ENCODE measurements around the gene CLDN7. TPM values are rescaled to one million over a fixed set of nuclear protein-coding genes. Genes with fewer than 3 reads are reported as not detected.

The CLDN7 gene
- total and polyA plus RNA-seq, 4 experiments from 2014 or later: 0.39 to 3.1 (median 1.0) TPM

GRCh38 chr17:7238420-7239090, 23.7 kb downstream of the CLDN7 start:
- Mint-ChIP-seq H3K27me3 (peaks cover 0 to 2% of the 10 kb centered on the region in 2 donors), H3K4me1 (peaks cover 45 to 83% (median 58%) of the 10 kb centered on the region in 4 donors), H3K9me3 (peaks cover 0 to 8% (median 0%) of the 10 kb centered on the region in 8 donors), H3K36me3 (peaks cover 25 to 70% of the 10 kb centered on the region in 2 donors), H3K4me3 (peak overlapping the region; percentile 94 to 99 (median 96)), H3K27ac (peak overlapping the region; percentile 90 to 100 (median 96))
- H3K36me3 ChIP-seq (ENCODE audit: insufficient read depth, low read length): peaks cover 22% of the 10 kb centered on the region
- POLR2A ChIA-PET (ENCODE audit: partially characterized antibody): interaction anchor here (0.7 to 17.6 kb wide), 23 partner anchors 8 to 935 kb away, joined by 3 to 435 read pairs (median 5); partner anchors contain the start of genes ACADVL, ACAP1, CTDNEP1 and DLG4
- intact Hi-C loops (cut with micrococcal nuclease): loop anchor here (1.0 to 10.0 kb wide), 8 partner anchors 14 to 606 kb away; partner anchors contain the start of genes EIF5A, ELP5, POLR2A and TMEM102
- H3K4me3 ChIP-seq (ENCODE audit: low read length in 2 of 2): peak overlapping the region; percentile 85 to 86
- peak in 3 of 5 donors; percentile 36 to 60 (median 39) for DNase-seq
- no peaks in the 10 kb centered on the region for H3K9me3 ChIP-seq (ENCODE audit: control insufficient read depth in 1 of 2, low read length in 2 of 2)
- no peaks in the 10 kb centered on the region for H3K27me3 ChIP-seq (ENCODE audit: insufficient read depth, low read length)
- CTCF ChIA-PET (ENCODE audit: partially characterized antibody): interaction anchor here (0.9 to 2.5 kb wide), 5 partner anchors 18 to 243 kb away, joined by 3 to 14 read pairs (median 4); partner anchors contain the start of genes ACAP1 and SLC35G6
- H3K4me1 ChIP-seq (ENCODE audit: insufficient read depth, low read length): peaks cover 64% of the 10 kb centered on the region
- H3K27ac ChIP-seq (ENCODE audit: low read depth, low read length): peak overlapping the region; percentile 85

- intact Hi-C loops (cut with micrococcal nuclease): loop anchor here (2.0 to 10.0 kb wide), 2 partner anchors 335 to 607 kb away; no protein-coding TSS in a partner anchor
- peaks cover 22% of the 10 kb centered on the region for H3K36me3 ChIP-seq (ENCODE audit: insufficient read depth, low read length)
- peaks cover 65% of the 10 kb centered on the region for H3K4me1 ChIP-seq (ENCODE audit: insufficient read depth, low read length)
- H3K4me3 ChIP-seq (ENCODE audit: low read length in 2 of 2): peak overlapping the region in 1 of 2 donors; percentile 86
- Mint-ChIP-seq H3K4me1 (peaks cover 46 to 85% (median 60%) of the 10 kb centered on the region in 4 donors), H3K4me3 (peak overlapping the region; percentile 94 to 99 (median 96)), H3K36me3 (peaks cover 25 to 68% of the 10 kb centered on the region in 2 donors), H3K27ac (peak overlapping the region; percentile 68 to 100 (median 96)), H3K9me3 (peaks cover 0 to 8% (median 0%) of the 10 kb centered on the region in 8 donors), H3K27me3 (peaks cover 0 to 2% of the 10 kb centered on the region in 2 donors)
- ChIA-PET CTCF (ENCODE audit: partially characterized antibody) (interaction anchor here (0.9 to 2.5 kb wide), 4 partner anchors 17 to 244 kb away, joined by 3 to 14 read pairs (median 5); partner anchors contain the start of genes ACADVL, DLG4 and SLC35G6), POLR2A (ENCODE audit: partially characterized antibody) (interaction anchor here (0.7 to 17.6 kb wide), 25 partner anchors 8 to 936 kb away, joined by 3 to 435 read pairs (median 4); partner anchors contain the start of genes ACADVL, ACAP1, CTDNEP1 and DLG4)
- H3K9me3 ChIP-seq (ENCODE audit: control insufficient read depth in 1 of 2, low read length in 2 of 2): no peaks in the 10 kb centered on the region
- peak; percentile 63 to 81 (median 70) for DNase-seq
- peak overlapping the region; percentile 85 for H3K27ac ChIP-seq (ENCODE audit: low read depth, low read length)
- H3K27me3 ChIP-seq (ENCODE audit: insufficient read depth, low read length): no peaks in the 10 kb centered on the region
Observed at GRCh38 chr17:7237761-7238419, 24.4 kb downstream of the CLDN7 start.

- Mint-ChIP-seq H3K4me1 (peaks cover 47 to 83% (median 61%) of the 10 kb centered on the region in 4 donors), H3K36me3 (peaks cover 25 to 62% of the 10 kb centered on the region in 2 donors), H3K4me3 (peak overlapping the region; percentile 64 to 99 (median 96)), H3K27ac (peak overlapping the region; percentile 58 to 100 (median 96)), H3K27me3 (no peaks in the 10 kb centered on the region), H3K9me3 (peaks cover 0 to 2% (median 0%) of the 10 kb centered on the region in 8 donors)
- peaks cover 71% of the 10 kb centered on the region for H3K4me1 ChIP-seq (ENCODE audit: insufficient read depth, low read length)
- H3K9me3 ChIP-seq (ENCODE audit: control insufficient read depth in 1 of 2, low read length in 2 of 2): no peaks in the 10 kb centered on the region
- no peak for DNase-seq
- intact Hi-C loops (cut with micrococcal nuclease): loop anchor here (10.0 kb wide), 1 partner anchor 607 kb away; no protein-coding TSS in a partner anchor
- peak overlapping the region; percentile 85 for H3K27ac ChIP-seq (ENCODE audit: low read depth, low read length)
- peak overlapping the region in 1 of 2 donors; percentile 39 for H3K4me3 ChIP-seq (ENCODE audit: low read length in 2 of 2)
- CTCF ChIA-PET (ENCODE audit: partially characterized antibody): interaction anchor here (1.0 to 2.5 kb wide), 3 partner anchors 16 to 244 kb away, joined by 5 to 14 read pairs (median 5); partner anchors contain the start of genes ACADVL, DLG4 and SLC35G6
- H3K36me3 ChIP-seq (ENCODE audit: insufficient read depth, low read length): peaks cover 22% of the 10 kb centered on the region
- no peaks in the 10 kb centered on the region for H3K27me3 ChIP-seq (ENCODE audit: insufficient read depth, low read length)
- POLR2A ChIA-PET (ENCODE audit: partially characterized antibody): interaction anchor here (0.9 to 17.6 kb wide), 14 partner anchors 13 to 337 kb away, joined by 3 to 435 read pairs (median 4); partner anchors contain the start of genes ACADVL, CTDNEP1, DLG4 and ELP5
Observed at GRCh38 chr17:7237266-7237760, 25.0 kb downstream of the CLDN7 start.

GRCh38 chr17:7236808-7237207, 25.5 kb downstream of the CLDN7 start:
- Histone ChIP-seq H3K36me3 (ENCODE audit: insufficient read depth, low read length) (peaks cover 22% of the 10 kb centered on the region), H3K4me1 (ENCODE audit: insufficient read depth, low read length) (peaks cover 75% of the 10 kb centered on the region), H3K4me3 (ENCODE audit: low read length in 2 of 2) (no peak overlapping the region), H3K27ac (ENCODE audit: low read depth, low read length) (peak overlapping the region; percentile 85), H3K9me3 (ENCODE audit: control insufficient read depth in 1 of 2, low read length in 2 of 2) (no peaks in the 10 kb centered on the region), H3K27me3 (ENCODE audit: insufficient read depth, low read length) (no peaks in the 10 kb centered on the region)
- ChIA-PET CTCF (ENCODE audit: partially characterized antibody) (interaction anchor here (1.2 to 2.5 kb wide), 3 partner anchors 14 to 17 kb away, joined by 3 to 14 read pairs (median 5); partner anchors contain the start of genes ACADVL, CTDNEP1 and DLG4), POLR2A (ENCODE audit: partially characterized antibody) (interaction anchor here (0.7 to 17.6 kb wide), 6 partner anchors 13 to 337 kb away, joined by 3 to 435 read pairs (median 8); partner anchors contain the start of genes ACADVL, CTDNEP1, DLG4 and ELP5)
- peak overlapping the region; percentile 64 to 99 (median 96) for H3K4me3 Mint-ChIP-seq
- H3K4me1 Mint-ChIP-seq: peaks cover 50 to 83% (median 63%) of the 10 kb centered on the region in 4 donors
- DNase-seq: no peak
- H3K36me3 Mint-ChIP-seq: peaks cover 22 to 60% of the 10 kb centered on the region in 2 donors
- intact Hi-C loops (cut with micrococcal nuclease): loop anchor here (10.0 kb wide), 1 partner anchor 608 kb away; no protein-coding TSS in a partner anchor
- no peaks in the 10 kb centered on the region for H3K27me3 Mint-ChIP-seq
- H3K9me3 Mint-ChIP-seq: no peaks in the 10 kb centered on the region
- H3K27ac Mint-ChIP-seq: peak overlapping the region; percentile 58 to 100 (median 96)

- H3K4me3 Mint-ChIP-seq: peak overlapping the region in 6 of 8 donors; percentile 17 to 97 (median 94)
- Histone ChIP-seq H3K36me3 (ENCODE audit: insufficient read depth, low read length) (peaks cover 22% of the 10 kb centered on the region), H3K27ac (ENCODE audit: low read depth, low read length) (no peak overlapping the region), H3K4me3 (ENCODE audit: low read length in 2 of 2) (no peak overlapping the region), H3K4me1 (ENCODE audit: insufficient read depth, low read length) (peaks cover 68% of the 10 kb centered on the region), H3K27me3 (ENCODE audit: insufficient read depth, low read length) (no peaks in the 10 kb centered on the region), H3K9me3 (ENCODE audit: control insufficient read depth in 1 of 2, low read length in 2 of 2) (no peaks in the 10 kb centered on the region)
- no peaks in the 10 kb centered on the region for H3K9me3 Mint-ChIP-seq
- intact Hi-C loops (cut with micrococcal nuclease): loop anchor here (10.0 kb wide), 1 partner anchor 609 kb away; no protein-coding TSS in a partner anchor
- peak overlapping the region; percentile 77 to 98 (median 96) for H3K27ac Mint-ChIP-seq
- H3K36me3 Mint-ChIP-seq: peaks cover 19 to 53% of the 10 kb centered on the region in 2 donors
- CTCF ChIA-PET (ENCODE audit: partially characterized antibody): interaction anchor here (1.2 to 6.0 kb wide), 4 partner anchors 15 to 16 kb away, joined by 3 to 48 read pairs (median 10); partner anchors contain the start of genes ACADVL, CTDNEP1 and DLG4
- peaks cover 41 to 76% (median 57%) of the 10 kb centered on the region in 4 donors for H3K4me1 Mint-ChIP-seq
- no peak for DNase-seq
- H3K27me3 Mint-ChIP-seq: no peaks in the 10 kb centered on the region
- POLR2A ChIA-PET (ENCODE audit: partially characterized antibody): interaction anchor here (0.7 to 17.6 kb wide), 4 partner anchors 14 to 190 kb away, joined by 3 to 435 read pairs (median 59); partner anchors contain the start of genes ACADVL, CTDNEP1, DLG4 and ELP5
Observed at GRCh38 chr17:7235693-7236665, 26.3 kb downstream of the CLDN7 start.
